Measurements from ENCODE around the gene TGFA.

- TF ChIP-seq PKNOX1 (IDR thresholded peaks at IDR 0.05) (no peak), BHLHE40 (IDR thresholded peaks at IDR 0.05; ENCODE audit: borderline replicate concordance) (no peak), ZNF384 (IDR thresholded peaks at IDR 0.05) (no peak), FOXM1 (IDR thresholded peaks at IDR 0.05; ENCODE audit: borderline replicate concordance) (no peak), NFRKB (IDR thresholded peaks at IDR 0.05) (no peak), HDGF (IDR thresholded peaks at IDR 0.05; ENCODE audit: borderline replicate concordance) (no peak), SUZ12 (IDR thresholded peaks at IDR 0.05) (no peak), FOXK2 (IDR thresholded peaks at IDR 0.05) (no peak), SP1 (IDR thresholded peaks at IDR 0.05) (no peak), ELF4 (IDR thresholded peaks at IDR 0.05) (no peak), CTBP1 (IDR thresholded peaks at IDR 0.05; ENCODE audit: borderline replicate concordance) (no peak), ARNT (IDR thresholded peaks at IDR 0.05) (no peak), FOXA1 (IDR thresholded peaks at IDR 0.05) (no peak)
These were observed 17.0 kb downstream of the TGFA start for GRCh38 chr2:70536517-70537055.

Measured in HEK293T (cell line).